WI38 (cell line): Measurements from ENCODE around the gene PBX1.

Experiments
- H3K4me3 ChIP-seq: 2 replicates; pipeline ENCODE4 v1.5.1; 2011; ENCODE audit warnings: low read depth, mild to moderate bottlenecking, control low read depth, low read length
- TF ChIP-seq, protein P1 (sequence below): IDR thresholded peaks from 2 replicates; pipeline ENCODE4 v1.5.1; 2012; ENCODE audit warnings: low read depth, mild to moderate bottlenecking, control low read depth, low read length

PBX1 gene

DNA sequence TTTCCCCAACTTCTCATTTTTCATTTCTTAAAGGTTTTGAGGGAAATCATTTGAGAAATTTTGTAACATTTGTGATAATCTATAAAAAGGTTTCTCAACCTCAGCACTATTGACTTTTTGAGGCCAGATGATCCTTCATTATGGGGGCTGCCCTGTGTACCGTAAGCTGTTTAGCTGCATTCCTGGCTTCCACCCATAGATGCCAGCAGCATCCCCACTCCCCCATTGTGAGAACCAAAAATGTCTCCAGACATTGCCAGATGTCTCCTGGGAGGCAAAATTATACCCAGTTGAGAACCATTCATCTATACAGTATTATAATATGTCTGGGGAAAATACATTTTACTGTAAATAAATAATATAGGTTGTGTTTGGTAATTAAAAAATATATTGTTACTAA is 146.0 kb downstream of the PBX1 start:
- no peak overlapping the region for H3K4me3 ChIP-seq
- TF ChIP-seq, protein P1, sequence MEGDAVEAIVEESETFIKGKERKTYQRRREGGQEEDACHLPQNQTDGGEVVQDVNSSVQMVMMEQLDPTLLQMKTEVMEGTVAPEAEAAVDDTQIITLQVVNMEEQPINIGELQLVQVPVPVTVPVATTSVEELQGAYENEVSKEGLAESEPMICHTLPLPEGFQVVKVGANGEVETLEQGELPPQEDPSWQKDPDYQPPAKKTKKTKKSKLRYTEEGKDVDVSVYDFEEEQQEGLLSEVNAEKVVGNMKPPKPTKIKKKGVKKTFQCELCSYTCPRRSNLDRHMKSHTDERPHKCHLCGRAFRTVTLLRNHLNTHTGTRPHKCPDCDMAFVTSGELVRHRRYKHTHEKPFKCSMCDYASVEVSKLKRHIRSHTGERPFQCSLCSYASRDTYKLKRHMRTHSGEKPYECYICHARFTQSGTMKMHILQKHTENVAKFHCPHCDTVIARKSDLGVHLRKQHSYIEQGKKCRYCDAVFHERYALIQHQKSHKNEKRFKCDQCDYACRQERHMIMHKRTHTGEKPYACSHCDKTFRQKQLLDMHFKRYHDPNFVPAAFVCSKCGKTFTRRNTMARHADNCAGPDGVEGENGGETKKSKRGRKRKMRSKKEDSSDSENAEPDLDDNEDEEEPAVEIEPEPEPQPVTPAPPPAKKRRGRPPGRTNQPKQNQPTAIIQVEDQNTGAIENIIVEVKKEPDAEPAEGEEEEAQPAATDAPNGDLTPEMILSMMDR: no peak

DNA sequence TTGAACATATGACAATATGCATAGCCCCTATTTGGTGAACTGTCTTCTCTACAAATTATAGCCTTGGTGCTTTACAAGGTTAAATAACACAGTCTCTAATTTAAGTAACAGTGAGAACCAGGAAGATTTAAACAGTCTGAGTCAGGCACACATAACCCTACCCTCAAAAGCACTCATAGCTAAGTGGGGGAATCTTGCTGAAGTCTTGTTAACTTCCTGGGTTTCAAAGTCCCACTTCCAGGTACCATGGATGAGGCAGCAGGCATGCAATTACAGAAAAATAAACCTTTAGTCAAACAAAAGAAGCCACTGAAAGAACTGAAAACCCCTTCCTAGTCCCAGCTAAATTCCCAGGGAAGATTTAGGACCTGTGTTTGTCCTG is 147.6 kb downstream of the PBX1 start:
- no peak overlapping the region for H3K4me3 ChIP-seq

DNA sequence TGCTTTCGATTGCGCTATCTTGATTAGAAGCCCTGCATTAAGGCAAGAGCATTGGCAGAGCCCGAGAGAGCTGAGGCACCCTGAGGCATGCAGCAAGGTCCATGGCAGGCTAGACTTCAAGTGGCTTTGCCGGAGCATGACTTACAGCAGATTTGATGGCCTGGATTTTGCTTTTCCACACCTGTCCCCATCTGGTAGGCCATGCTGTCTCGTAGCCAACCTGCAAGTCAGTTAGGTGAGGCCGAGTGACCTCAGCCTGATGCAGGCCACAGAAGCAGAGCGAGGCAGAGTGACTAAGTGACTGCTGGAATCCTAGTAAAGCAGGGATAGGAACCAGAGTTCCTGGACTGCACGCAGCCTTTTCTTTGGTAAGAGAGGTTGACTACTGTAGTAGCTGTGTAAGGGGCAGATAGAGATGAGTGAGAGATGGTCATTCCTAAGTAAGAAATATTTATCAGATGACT is 148.9 kb downstream of the PBX1 start:
- TF ChIP-seq, protein P1: no peak
- no peak overlapping the region for H3K4me3 ChIP-seq

More for the DNA sequence above, 147.6 kb downstream of the PBX1 start:
- TF ChIP-seq, protein P1: no peak

DNA sequence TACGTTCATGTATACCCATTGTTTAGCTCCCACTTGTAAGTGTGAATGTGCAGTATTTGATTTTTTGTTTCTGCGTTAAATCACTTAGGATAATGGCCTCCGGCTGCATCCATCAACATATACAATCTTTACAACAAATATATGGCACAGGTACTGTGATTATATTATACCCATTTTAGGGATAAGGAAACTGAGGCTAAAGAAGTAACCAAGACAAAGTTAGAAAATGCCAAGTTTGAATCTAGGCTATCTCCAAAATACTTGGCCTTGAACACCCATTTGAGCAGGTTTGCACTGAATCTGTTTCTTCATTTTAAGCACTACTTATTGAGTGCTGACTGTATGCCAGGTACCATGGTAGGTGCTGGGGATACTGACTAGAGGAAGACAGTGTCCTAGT is 149.6 kb downstream of the PBX1 start:
- TF ChIP-seq, protein P1: no peak
- H3K4me3 ChIP-seq: no peak overlapping the region

DNA sequence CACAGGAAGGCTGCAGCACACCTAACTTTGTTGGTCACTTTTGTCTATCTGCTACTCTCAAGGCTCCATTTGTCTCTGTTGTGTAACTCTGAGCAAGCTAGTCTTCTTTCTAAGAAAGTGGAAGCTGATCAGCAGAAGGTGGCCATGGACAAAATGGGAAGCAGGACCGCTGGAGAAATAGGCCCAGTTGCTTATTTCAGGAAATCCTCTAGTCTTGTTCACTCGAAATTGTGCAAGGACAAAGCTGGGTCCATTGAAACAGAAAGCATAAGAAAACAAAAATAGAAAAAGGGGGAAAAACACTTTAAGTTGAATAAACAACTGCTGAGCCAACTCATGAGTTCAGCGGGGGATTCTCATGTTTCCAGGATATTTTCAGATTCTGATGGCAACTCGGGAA is 150.1 kb downstream of the PBX1 start:
- TF ChIP-seq, protein P1: no peak
- no peak overlapping the region for H3K4me3 ChIP-seq

DNA sequence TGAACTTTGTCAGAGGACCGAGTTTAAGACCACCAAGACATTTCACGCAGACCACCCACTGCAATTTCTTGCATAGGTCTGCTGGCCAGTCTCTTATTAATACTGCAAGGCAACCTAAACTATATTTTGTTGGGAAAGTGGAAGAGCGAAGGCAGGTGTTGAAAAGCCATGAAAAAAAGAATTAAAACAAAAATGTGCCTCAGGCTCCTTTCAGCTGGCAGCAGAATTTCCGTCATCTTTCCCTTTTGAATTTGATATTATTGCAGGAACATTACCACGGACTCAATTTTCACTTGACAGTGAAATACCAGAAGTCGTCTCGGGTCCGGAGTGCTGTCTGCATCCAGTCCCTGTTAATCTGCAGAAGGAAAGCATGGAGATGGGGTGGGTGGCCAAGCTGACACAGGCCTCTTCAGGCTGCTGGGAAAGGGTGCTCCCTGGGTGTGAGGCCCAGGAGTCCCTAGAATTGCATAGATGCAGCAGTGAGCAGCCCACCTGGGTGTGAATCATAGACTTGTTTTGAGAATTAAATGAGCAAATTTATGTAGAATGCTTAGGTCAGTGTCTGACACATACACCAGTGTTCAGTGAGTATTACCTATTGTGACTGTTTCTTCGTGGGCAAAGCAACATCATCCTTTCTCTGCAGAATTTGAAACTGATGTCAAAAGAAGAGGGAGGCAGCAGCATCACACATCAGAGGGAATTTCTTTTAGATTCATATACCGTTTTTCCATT is 150.7 kb downstream of the PBX1 start:
- TF ChIP-seq, protein P1: no peak
- H3K4me3 ChIP-seq: no peak overlapping the region

DNA sequence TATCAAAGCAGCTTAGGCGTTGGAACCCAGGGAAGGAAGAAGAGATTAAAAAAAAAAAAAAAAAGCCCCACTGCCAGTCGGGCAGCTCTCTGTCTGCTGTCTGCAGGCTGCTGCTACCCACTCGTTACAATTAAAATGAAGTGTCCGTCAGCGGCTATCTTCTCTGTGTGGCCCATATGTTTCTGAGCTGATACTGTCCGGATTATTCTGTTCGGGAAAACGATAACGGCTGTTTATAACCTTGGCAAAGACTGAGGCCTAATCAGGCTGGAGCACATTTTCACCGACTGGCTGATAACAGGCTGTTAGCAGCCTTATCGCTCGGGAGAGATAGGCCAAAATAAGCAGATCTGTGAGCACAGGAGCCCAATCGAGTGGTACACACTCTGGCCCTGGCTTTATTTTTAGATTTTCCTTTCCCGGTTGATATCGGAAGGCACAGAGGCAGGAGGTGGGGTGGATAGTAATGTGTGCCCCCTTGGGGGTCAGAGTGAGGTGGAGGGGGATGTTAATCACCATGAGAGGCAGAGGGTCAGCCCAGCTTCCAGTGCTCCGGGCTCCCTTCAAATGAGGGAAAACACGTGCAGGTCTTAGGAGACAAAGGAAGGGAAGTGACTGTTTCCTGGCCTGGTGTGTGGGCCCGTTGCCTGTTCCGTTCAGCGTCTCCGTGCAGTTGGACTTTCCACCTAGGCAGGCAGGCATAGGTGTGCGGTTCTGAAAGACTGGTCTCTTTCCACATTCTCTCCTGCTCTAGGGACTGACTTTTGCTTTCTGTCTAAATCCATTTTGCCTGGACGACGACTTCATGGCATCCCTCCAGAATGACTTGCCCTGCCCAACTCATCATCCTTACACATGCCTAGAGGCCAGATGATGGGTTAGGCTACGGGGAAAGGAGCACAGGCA is 153.4 kb downstream of the PBX1 start:
- no peak overlapping the region for H3K4me3 ChIP-seq
- TF ChIP-seq, protein P1: no peak
